ENCODE data around the gene C2CD5. TPM values are rescaled to one million over a fixed set of nuclear protein-coding genes. Genes with fewer than 3 reads are reported as not detected.

Gene C2CD5
- total RNA-seq, 1 experiment from 2014 or later: 22.9 TPM

DNA sequence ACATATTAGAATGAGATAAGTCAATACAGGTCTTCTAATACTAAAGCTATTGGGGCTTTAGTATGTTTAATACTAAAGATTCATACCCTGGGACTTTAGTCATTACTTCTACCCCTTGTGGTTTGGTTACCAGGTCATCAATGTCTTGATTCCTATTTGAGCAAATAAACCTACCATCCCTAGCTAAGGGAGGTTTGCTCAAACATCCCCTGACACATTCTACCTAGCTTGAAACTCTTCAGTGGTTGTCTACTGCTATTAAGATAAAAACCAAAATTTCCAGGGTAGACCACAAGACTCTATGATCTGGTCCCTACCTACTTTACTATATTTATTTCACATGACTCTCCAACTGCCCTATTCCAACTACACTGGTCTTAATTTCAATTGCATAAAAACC, 7.3 kb upstream of the C2CD5 start:
- DNase-seq (ENCODE audit: low read depth, low spot score) (no peak), ATAC-seq (no peak)
- H3K9me3 ChIP-seq (ENCODE audit: control insufficient read depth in 1 of 2, insufficient read depth in 1 of 2, low read depth in 1 of 2, low read length in 2 of 2): peaks cover 3 to 4% of the 10 kb centered on the region in 2 experiments; a peak in 1 of 4 replicates
- H3K36me3 ChIP-seq (ENCODE audit: control insufficient read depth in 1 of 2, insufficient read depth in 2 of 2, low read length in 2 of 2): no peaks in the 10 kb centered on the region
- peaks cover 0 to 8% of the 10 kb centered on the region in 2 experiments; a peak in 2 of 4 replicates for H3K4me1 ChIP-seq (ENCODE audit: control insufficient read depth in 1 of 2, insufficient read depth in 2 of 2, low read length in 2 of 2)
- H3K4me3 ChIP-seq (replicated peaks in 1 of 2; ENCODE audit: low read depth in 1 of 2, low read length in 2 of 2): no peak overlapping the region
- no peak overlapping the region for H3K27ac ChIP-seq (ENCODE audit: low read depth, low read length)
- POLR2A ChIA-PET: no interaction called here
- no TSS peak for BruUV-seq (replicated peaks)
- TF ChIP-seq FOSL1 (IDR thresholded peaks at IDR 0.05; ENCODE audit: low read depth) (no peak), CEBPB (IDR thresholded peaks at IDR 0.05; ENCODE audit: low read depth) (no peak), POLR2A (IDR thresholded peaks at IDR 0.05; ENCODE audit: borderline replicate concordance, extremely low read depth, insufficient read depth, insufficient read length) (no peak), CTCF (IDR thresholded peaks at IDR 0.05 in 2 of 3, conservative IDR thresholded peaks at IDR 0.05 in 1 of 3; ENCODE audit: borderline replicate concordance in 1 of 3, insufficient read depth in 1 of 3, low read depth in 2 of 3, low read length in 2 of 3) (no peak), EGR1 (IDR thresholded peaks at IDR 0.05; ENCODE audit: low read depth) (no peak), SRF (IDR thresholded peaks at IDR 0.05; ENCODE audit: low read depth) (no peak), YY1 (IDR thresholded peaks at IDR 0.05; ENCODE audit: extremely low read depth, insufficient replicate concordance, low read depth, low read length) (no peak), ZFX (IDR thresholded peaks at IDR 0.05) (no peak), SP1 (IDR thresholded peaks at IDR 0.05; ENCODE audit: low read depth) (no peak), CBX3 (IDR thresholded peaks at IDR 0.05; ENCODE audit: low read depth) (no peak), RAD21 (IDR thresholded peaks at IDR 0.05; ENCODE audit: low read depth) (no peak)
- TF ChIP-seq, protein P1, sequence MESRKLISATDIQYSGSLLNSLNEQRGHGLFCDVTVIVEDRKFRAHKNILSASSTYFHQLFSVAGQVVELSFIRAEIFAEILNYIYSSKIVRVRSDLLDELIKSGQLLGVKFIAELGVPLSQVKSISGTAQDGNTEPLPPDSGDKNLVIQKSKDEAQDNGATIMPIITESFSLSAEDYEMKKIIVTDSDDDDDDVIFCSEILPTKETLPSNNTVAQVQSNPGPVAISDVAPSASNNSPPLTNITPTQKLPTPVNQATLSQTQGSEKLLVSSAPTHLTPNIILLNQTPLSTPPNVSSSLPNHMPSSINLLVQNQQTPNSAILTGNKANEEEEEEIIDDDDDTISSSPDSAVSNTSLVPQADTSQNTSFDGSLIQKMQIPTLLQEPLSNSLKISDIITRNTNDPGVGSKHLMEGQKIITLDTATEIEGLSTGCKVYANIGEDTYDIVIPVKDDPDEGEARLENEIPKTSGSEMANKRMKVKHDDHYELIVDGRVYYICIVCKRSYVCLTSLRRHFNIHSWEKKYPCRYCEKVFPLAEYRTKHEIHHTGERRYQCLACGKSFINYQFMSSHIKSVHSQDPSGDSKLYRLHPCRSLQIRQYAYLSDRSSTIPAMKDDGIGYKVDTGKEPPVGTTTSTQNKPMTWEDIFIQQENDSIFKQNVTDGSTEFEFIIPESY (IDR thresholded peaks at IDR 0.05; ENCODE audit: extremely low read depth, insufficient replicate concordance, low read length): no peak
- TF ChIP-seq, protein P2, sequence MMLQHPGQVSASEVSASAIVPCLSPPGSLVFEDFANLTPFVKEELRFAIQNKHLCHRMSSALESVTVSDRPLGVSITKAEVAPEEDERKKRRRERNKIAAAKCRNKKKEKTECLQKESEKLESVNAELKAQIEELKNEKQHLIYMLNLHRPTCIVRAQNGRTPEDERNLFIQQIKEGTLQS (IDR thresholded peaks at IDR 0.05): no peak
- H3K9ac ChIP-seq (ENCODE audit: low read length): no peak overlapping the region
- no peaks in the 10 kb centered on the region for H3K27me3 ChIP-seq (ENCODE audit: insufficient read depth, low read length)
- H3K79me2 ChIP-seq (ENCODE audit: insufficient read depth, low read length): no peaks in the 10 kb centered on the region
- no peak overlapping the region for H3K4me2 ChIP-seq (ENCODE audit: low read length)
- H4K20me1 ChIP-seq (ENCODE audit: insufficient read depth): no peaks in the 10 kb centered on the region
- H2AFZ ChIP-seq (ENCODE audit: low read depth, low read length, poor library complexity, severe bottlenecking): no peak overlapping the region
- CTCF ChIA-PET: no interaction called here
- H3K9me2 ChIP-seq (ENCODE audit: insufficient read depth): no peaks in the 10 kb centered on the region
- RAD21 ChIA-PET (ENCODE audit: low non-redundant PET in 1 of 2, low total read pairs in 2 of 2, uncharacterized antibody in 2 of 2, unreplicated experiment in 2 of 2): no interaction called here
- intact Hi-C loops (cut with micrococcal nuclease): no loop called here
